Esophagus squamous epithelium (tissue), 5 donors: Measurements from ENCODE around the gene CCNY. TPM values are rescaled to one million over a fixed set of nuclear protein-coding genes. Genes with fewer than 3 reads are reported as not detected.

Experiments used
- DNase-seq: peaks from one replicate; lab custom pipeline; 2025; lab: John Stamatoyannopoulos, UW
- H3K27ac ChIP-seq, 4 donors: fragments of 200-600 bp; sonication (generic); one replicate each; pipeline ENCODE4 v1.5.1; 2016 to 2019; ENCODE audit warnings: mild to moderate bottlenecking in 1 of 4
- H3K27me3 ChIP-seq, 4 donors: fragments of 200-600 bp; sonication (generic); 1 replicate in 3 of 4; 2 replicates in 1 of 4; pipeline versions ENCODE4 v1.5.1 to v1.6.0; 2017 to 2021; ENCODE audit warnings: antibody characterized with exemption in 1 of 4
- H3K36me3 ChIP-seq, 3 donors: fragments of 200-600 bp; sonication (generic); one replicate each; pipeline ENCODE4 v1.5.1; 2016 to 2019
- H3K4me1 ChIP-seq, 3 donors: fragments of 200-600 bp; sonication (generic); one replicate each; pipeline ENCODE4 v1.5.1; 2017 to 2019
- H3K4me3 ChIP-seq, 4 donors: fragments of 200-600 bp; sonication (generic); 1 replicate in 3 of 4; 2 replicates in 1 of 4; pipeline ENCODE4 v1.5.1; 2016 to 2019; ENCODE audit warnings: mild to moderate bottlenecking in 2 of 4, moderate library complexity in 1 of 4
- H3K9me3 ChIP-seq, 3 donors: fragments of 200-600 bp; sonication (generic); one replicate each; pipeline ENCODE4 v1.5.1; 2016 to 2019
- POLR2A ChIP-seq, 4 donors: fragments of 450-650 bp; IDR thresholded peaks; one replicate each; pipeline ENCODE4 v1.6.1; 2017; ENCODE audit warnings: antibody characterized with exemption in 4 of 4, mild to moderate bottlenecking in 4 of 4, moderate library complexity in 3 of 4
- WGBS, 2 donors: methylation state at CpG; one replicate each; pipeline ENCODE4 v1.1.5; 2018; 5-methylcytosine and 5-hydroxymethylcytosine counted together
- intact Hi-C: fragments of 100-400 bp; cut with DNase I; formaldehyde crosslinking; loops from one replicate; pipeline ENCODE4 v1.15.0; 2022
- total RNA-seq, 4 donors: library from RNA; depleted of rRNA; stranded (reverse); fragments of >200 nt; gene quantifications; one replicate each; pipeline ENCODE4 v1.1.0, GENCODE V29; 2016
- TF ChIP-seq, protein P1 (sequence below), 6 experiments: fragments of 450-650 bp in 4 of 6; fragments of 200-600 bp in 2 of 6; sonication (generic) in 2 of 6; IDR thresholded peaks; one replicate each; pipeline ENCODE4 v1.5.1; 2016 to 2019; ENCODE audit warnings: antibody characterized with exemption in 6 of 6, mild to moderate bottlenecking in 4 of 6, moderate library complexity in 4 of 6
- donor health status: DM: yes; HTN: yes; CAD: no.

Gene CCNY
- total RNA-seq, 4 donors from 2014 or later: 24.1 to 41.5 (median 30.4) TPM

DNA sequence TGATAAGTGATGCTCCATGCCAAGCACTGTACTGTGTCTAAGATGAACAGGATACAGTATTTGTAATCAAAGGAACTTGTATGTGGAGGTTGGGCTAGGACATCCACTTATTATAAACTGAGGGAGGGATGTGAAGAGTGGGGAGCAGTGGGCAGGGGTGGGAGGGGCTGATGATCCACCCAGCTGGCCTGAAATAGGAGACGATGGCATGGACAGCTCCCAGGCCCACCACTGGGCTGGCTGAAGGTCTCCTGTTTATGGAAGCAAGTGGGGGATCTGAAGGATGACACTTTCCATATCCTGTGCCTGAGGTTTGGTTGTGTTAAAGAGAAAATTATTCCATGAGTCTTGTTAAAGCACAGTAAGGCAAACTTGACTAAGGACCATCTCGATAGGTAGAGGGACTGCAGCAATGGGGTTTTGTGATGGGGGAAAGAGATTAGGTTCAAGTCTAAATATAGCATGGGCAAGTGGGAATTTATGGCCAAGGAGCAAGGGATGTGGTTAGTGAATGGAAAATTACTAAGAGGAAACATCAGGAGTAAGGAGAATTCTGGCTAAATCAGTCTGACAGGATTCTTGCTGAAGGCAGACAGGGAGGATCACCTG lies 124.6 kb downstream of the CCNY start:
- intact Hi-C loops: no loop called here
- no peak for DNase-seq
- Histone ChIP-seq H3K9me3 (no peaks in the 10 kb centered on the region), H3K36me3 (no peaks in the 10 kb centered on the region), H3K27ac (no peak overlapping the region), H3K4me3 (no peak overlapping the region), H3K4me1 (peaks cover 4 to 69% (median 28%) of the 10 kb centered on the region in 3 donors), H3K27me3 (no peaks in the 10 kb centered on the region)
- WGBS, 2 donors: 73 to 88% methylated on average over 2 of the region's 2 CpGs
- TF ChIP-seq, protein P1, sequence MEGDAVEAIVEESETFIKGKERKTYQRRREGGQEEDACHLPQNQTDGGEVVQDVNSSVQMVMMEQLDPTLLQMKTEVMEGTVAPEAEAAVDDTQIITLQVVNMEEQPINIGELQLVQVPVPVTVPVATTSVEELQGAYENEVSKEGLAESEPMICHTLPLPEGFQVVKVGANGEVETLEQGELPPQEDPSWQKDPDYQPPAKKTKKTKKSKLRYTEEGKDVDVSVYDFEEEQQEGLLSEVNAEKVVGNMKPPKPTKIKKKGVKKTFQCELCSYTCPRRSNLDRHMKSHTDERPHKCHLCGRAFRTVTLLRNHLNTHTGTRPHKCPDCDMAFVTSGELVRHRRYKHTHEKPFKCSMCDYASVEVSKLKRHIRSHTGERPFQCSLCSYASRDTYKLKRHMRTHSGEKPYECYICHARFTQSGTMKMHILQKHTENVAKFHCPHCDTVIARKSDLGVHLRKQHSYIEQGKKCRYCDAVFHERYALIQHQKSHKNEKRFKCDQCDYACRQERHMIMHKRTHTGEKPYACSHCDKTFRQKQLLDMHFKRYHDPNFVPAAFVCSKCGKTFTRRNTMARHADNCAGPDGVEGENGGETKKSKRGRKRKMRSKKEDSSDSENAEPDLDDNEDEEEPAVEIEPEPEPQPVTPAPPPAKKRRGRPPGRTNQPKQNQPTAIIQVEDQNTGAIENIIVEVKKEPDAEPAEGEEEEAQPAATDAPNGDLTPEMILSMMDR (IDR thresholded peaks at IDR 0.05): no peak
- TF ChIP-seq POLR2A (IDR thresholded peaks at IDR 0.05): no peak

DNA sequence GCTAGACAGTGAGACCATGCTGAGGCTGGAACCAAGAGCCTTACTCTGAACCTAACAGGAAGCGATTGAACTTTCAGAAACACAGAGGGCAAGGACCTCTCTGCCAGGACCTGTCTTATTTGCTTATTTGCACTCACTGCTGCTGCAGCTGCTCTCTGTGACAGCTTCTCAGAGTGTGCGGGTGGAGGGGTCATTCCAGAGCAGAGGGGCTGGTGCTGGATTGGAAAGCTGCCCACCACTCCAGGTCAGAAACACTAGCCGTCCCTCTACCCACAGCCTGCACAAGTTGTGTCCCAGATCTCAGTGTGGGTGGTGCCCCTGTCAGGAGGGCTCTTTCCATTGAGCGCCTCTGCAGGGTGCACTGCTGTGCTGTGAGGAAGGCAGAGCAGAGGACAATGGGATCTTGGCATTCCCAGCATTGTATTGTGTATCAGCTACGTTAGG lies 126.2 kb downstream of the CCNY start:
- DNase-seq: no peak
- TF ChIP-seq POLR2A (IDR thresholded peaks at IDR 0.05): no peak
- TF ChIP-seq, protein P1 (IDR thresholded peaks at IDR 0.05): no peak
- H3K4me3 ChIP-seq: no peak overlapping the region
- no peaks in the 10 kb centered on the region for H3K36me3 ChIP-seq
- no peaks in the 10 kb centered on the region for H3K27me3 ChIP-seq
- WGBS, 2 donors: 70 to 74% methylated on average over 1 to 5 of the region's 5 CpGs
- H3K4me1 ChIP-seq: peaks cover 4 to 74% (median 28%) of the 10 kb centered on the region in 3 donors
- no peaks in the 10 kb centered on the region for H3K9me3 ChIP-seq
- no peak overlapping the region for H3K27ac ChIP-seq
- intact Hi-C loops: no loop called here

DNA sequence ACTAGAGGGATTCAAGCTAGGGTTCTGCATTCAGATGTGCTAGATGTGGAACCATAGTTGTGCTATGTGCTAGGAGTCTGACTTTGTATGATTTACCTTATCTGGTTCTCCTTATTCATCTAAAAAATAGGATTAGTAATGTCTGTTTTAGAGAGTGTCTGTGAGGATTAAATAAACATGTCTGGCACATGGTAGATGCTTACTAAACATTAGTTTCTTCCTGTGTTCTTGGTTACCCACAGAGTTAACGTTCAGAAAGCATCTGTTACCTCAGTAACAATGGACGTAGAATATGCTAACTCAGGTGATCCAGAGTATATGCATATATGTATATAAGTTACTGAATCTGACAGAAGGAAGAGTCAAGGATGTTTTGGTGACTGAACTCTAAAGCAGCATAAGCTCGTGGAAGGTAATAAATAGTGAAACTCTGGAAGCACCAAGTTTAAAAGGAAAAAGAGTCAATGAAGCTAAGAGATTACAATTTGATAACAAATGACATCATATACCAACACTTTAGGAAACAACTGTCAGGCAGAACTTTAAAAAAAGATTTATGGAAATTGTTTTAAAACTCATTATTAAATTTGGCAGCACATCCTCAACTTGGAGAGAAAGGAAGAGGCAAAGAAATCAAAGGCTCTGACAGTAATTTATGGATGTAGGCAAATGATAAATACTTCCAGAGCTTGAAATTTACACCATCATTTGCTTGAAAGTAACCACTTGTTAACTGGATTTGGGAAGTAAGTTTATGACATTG lies 127.0 kb downstream of the CCNY start:
- intact Hi-C loops: no loop called here
- Histone ChIP-seq H3K4me3 (no peak overlapping the region), H3K9me3 (no peaks in the 10 kb centered on the region), H3K4me1 (peaks cover 4 to 66% (median 28%) of the 10 kb centered on the region in 3 donors), H3K27me3 (no peaks in the 10 kb centered on the region), H3K36me3 (no peaks in the 10 kb centered on the region), H3K27ac (no peak overlapping the region)
- DNase-seq: no peak
- 45 to 50% methylated on average over 3 of the region's 3 CpGs for WGBS, 2 donors
- no peak for TF ChIP-seq POLR2A (IDR thresholded peaks at IDR 0.05)

DNA sequence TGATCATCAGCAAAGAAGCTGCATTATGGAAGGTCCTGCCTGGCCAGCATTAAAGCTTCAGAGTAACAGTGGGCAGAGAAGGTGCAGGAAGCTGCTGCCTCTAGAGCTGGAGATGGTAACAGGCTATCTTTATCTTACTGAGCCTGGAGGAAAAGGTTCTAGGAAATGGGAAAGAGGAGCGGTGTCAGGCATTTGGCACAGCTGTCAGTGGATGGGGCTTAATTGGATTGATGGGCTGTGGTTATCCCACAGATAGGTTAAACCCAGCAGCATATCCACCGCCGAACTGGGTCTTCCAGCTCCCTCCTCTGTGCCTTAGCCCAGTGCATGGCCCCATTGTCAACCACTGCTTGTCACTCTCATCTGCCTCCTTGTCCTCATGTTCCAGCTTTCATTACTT lies 127.6 kb downstream of the CCNY start:
- no peak overlapping the region for H3K27ac ChIP-seq
- no peaks in the 10 kb centered on the region for H3K27me3 ChIP-seq
- H3K4me3 ChIP-seq: no peak overlapping the region
- TF ChIP-seq, protein P1 (IDR thresholded peaks at IDR 0.05): no peak
- no peak for TF ChIP-seq POLR2A (IDR thresholded peaks at IDR 0.05)
- no peaks in the 10 kb centered on the region for H3K9me3 ChIP-seq
- no peaks in the 10 kb centered on the region for H3K36me3 ChIP-seq
- peaks cover 4 to 60% (median 28%) of the 10 kb centered on the region in 3 donors for H3K4me1 ChIP-seq
- 82 to 92% methylated on average over 3 of the region's 3 CpGs for WGBS, 2 donors
- intact Hi-C loops: no loop called here
- DNase-seq: no peak

DNA sequence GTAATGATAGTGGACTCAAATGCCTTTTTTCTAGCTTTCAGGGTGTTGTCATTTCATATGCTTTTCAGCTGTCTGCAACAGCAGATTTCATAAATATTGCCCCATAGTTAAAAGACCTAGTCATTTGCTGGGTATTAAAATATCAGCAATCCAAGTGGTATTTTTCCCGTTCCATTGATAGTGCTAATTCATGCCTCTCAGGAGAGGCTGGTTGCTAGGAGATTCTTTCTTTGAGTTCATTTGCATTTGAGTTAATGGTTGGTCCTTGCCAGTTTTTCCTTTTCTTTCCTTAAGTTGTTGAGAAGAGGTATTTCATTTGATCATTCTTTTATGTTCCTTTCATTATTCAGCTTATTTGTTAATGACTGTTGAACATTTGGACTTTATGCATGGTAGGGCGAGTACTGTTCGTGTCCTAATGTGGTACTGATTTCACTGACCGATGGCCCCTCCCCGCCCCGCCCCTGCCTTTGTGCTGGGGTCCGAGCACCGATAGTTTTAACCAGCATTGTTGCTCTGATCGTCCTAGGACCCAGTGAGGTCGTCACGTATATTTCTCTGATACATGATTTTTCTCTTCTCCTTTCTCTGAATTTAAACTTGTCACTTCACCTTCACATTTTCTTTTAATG lies 128.6 kb downstream of the CCNY start:
- no peak overlapping the region for H3K4me3 ChIP-seq
- 58 to 77% methylated on average over 11 of the region's 11 CpGs for WGBS, 2 donors
- no peaks in the 10 kb centered on the region for H3K36me3 ChIP-seq
- no peak for TF ChIP-seq POLR2A (IDR thresholded peaks at IDR 0.05)
- TF ChIP-seq, protein P1 (IDR thresholded peaks at IDR 0.05): no peak
- H3K27ac ChIP-seq: no peak overlapping the region
- no peaks in the 10 kb centered on the region for H3K9me3 ChIP-seq
- intact Hi-C loops: no loop called here
- no peaks in the 10 kb centered on the region for H3K27me3 ChIP-seq
- peaks cover 4 to 59% (median 28%) of the 10 kb centered on the region in 3 donors for H3K4me1 ChIP-seq
- DNase-seq: no peak
